SK-N-SH treated with all-trans-retinoic acid at 6 μM for 48 hours (cell line): Measurements from ENCODE around the gene PMM1.

Source experiments
- ATAC-seq: fragments of 200-7000 bp; cut with Tn5 transposase; 3 replicates; pipeline ENCODE4 v1.9.1; 2020; ENCODE audit warnings: mild to moderate bottlenecking, moderate library complexity
- ARNTL ChIP-seq: fragments of 450-650 bp; formaldehyde crosslinking; IDR thresholded peaks from 2 replicates; pipeline ENCODE4 v1.5.0; 2020; ENCODE audit warnings: low read depth, mild to moderate bottlenecking, moderate library complexity, borderline replicate concordance
- BACH2 ChIP-seq: fragments of 250-450 bp; sonication (Bioruptor Pico); IDR thresholded peaks from 2 replicates; pipeline ENCODE4 v1.9.0; 2021; ENCODE audit warnings: mild to moderate bottlenecking, borderline replicate concordance
- CSDC2 ChIP-seq: fragments of 250-450 bp; sonication (Bioruptor Pico); IDR thresholded peaks from 2 replicates; pipeline ENCODE4 v1.5.0; 2020; ENCODE audit warnings: mild to moderate bottlenecking, moderate library complexity
- ESRRG ChIP-seq: fragments of 250-450 bp; sonication (Bioruptor Pico); IDR thresholded peaks from 2 replicates; pipeline ENCODE4 v1.6.1; 2021; ENCODE audit warnings: mild to moderate bottlenecking
- GLIS3 ChIP-seq: fragments of 250-450 bp; sonication (Bioruptor Pico); IDR thresholded peaks from 2 replicates; pipeline ENCODE4 v1.5.0; 2020; ENCODE audit warnings: mild to moderate bottlenecking, moderate library complexity
- ISL1 ChIP-seq: fragments of 250-450 bp; sonication (Bioruptor Pico); IDR thresholded peaks from 2 replicates; pipeline ENCODE4 v2.1.2; 2022; ENCODE audit warnings: mild to moderate bottlenecking, moderate library complexity
- OSR1 ChIP-seq: fragments of 250-450 bp; sonication (Bioruptor Pico); IDR thresholded peaks from 2 replicates; pipeline ENCODE4 v1.8.0; 2022; ENCODE audit warnings: moderate library complexity, mild to moderate bottlenecking, inconsistent platforms
- PATZ1 ChIP-seq: fragments of 250-450 bp; sonication (Bioruptor Pico); IDR thresholded peaks from 2 replicates; pipeline ENCODE4 v1.8.0; 2020; ENCODE audit warnings: mild to moderate bottlenecking, moderate library complexity, borderline replicate concordance
- POU6F1 ChIP-seq: fragments of 250-450 bp; sonication (Bioruptor Pico); IDR thresholded peaks from 2 replicates; pipeline ENCODE4 v1.8.0; 2021; ENCODE audit warnings: low read depth, mild to moderate bottlenecking, moderate library complexity, borderline replicate concordance
- PPARA ChIP-seq: fragments of 250-450 bp; sonication (Bioruptor Pico); IDR thresholded peaks from 2 replicates; pipeline ENCODE4 v1.5.0; 2020; ENCODE audit warnings: mild to moderate bottlenecking, borderline replicate concordance
- RARB ChIP-seq: fragments of 250-450 bp; sonication (Bioruptor Pico); IDR thresholded peaks from 2 replicates; pipeline ENCODE4 v1.8.0; 2021; ENCODE audit warnings: mild to moderate bottlenecking, moderate library complexity
- SNAI2 ChIP-seq: fragments of 250-450 bp; sonication (Bioruptor Pico); IDR thresholded peaks from 2 replicates; pipeline ENCODE4 v1.5.0; 2020; ENCODE audit warnings: mild to moderate bottlenecking, moderate library complexity
- TOX ChIP-seq: fragments of 250-450 bp; sonication (Bioruptor Pico); IDR thresholded peaks from 2 replicates; pipeline ENCODE4 v1.8.0; 2021; ENCODE audit warnings: mild to moderate bottlenecking, moderate library complexity, borderline replicate concordance
- TSHZ2 ChIP-seq: fragments of 250-450 bp; sonication (Bioruptor Pico); IDR thresholded peaks from 2 replicates; pipeline ENCODE4 v1.5.0; 2020; ENCODE audit warnings: mild to moderate bottlenecking, moderate library complexity
- ZC3H10 ChIP-seq: fragments of 250-450 bp; sonication (Bioruptor Pico); IDR thresholded peaks from 2 replicates; pipeline ENCODE4 v1.5.1; 2021; ENCODE audit warnings: mild to moderate bottlenecking, moderate library complexity
- ZFP30 ChIP-seq: fragments of 450-650 bp; formaldehyde crosslinking; IDR thresholded peaks from 2 replicates; pipeline ENCODE4 v1.5.0; 2022; ENCODE audit warnings: mild to moderate bottlenecking, moderate library complexity
- ZNF565 ChIP-seq: fragments of 450-650 bp; formaldehyde crosslinking; conservative IDR thresholded peaks from 2 replicates; pipeline ENCODE4 v1.5.0; 2020; ENCODE audit warnings: low read depth, mild to moderate bottlenecking, moderate library complexity
- ZNF70 ChIP-seq: fragments of 450-650 bp; formaldehyde crosslinking; IDR thresholded peaks from 2 replicates; pipeline ENCODE4 v1.5.0; 2020; ENCODE audit warnings: mild to moderate bottlenecking, moderate library complexity
- ZNF8 ChIP-seq: fragments of 450-650 bp; formaldehyde crosslinking; IDR thresholded peaks from 2 replicates; pipeline ENCODE4 v1.5.0; 2020; ENCODE audit warnings: mild to moderate bottlenecking, moderate library complexity
- TF ChIP-seq, protein P1 (sequence below): fragments of 250-450 bp; sonication (Bioruptor Pico); IDR thresholded peaks from 2 replicates; pipeline ENCODE4 v1.5.1; 2021; ENCODE audit warnings: mild to moderate bottlenecking, moderate library complexity
- TF ChIP-seq, protein P2 (sequence below): fragments of 250-450 bp; sonication (Bioruptor Pico); IDR thresholded peaks from 2 replicates; pipeline ENCODE4 v1.5.1; 2020; ENCODE audit warnings: low read depth, mild to moderate bottlenecking, moderate library complexity

Gene PMM1

GRCh38 chr22:41550952-41551491 is 38.6 kb downstream of the PMM1 start:
- TF ChIP-seq POU6F1 (CRISPR knock-in tag) (no peak), OSR1 (CRISPR knock-in tag) (no peak), GLIS3 (CRISPR knock-in tag) (no peak), ISL1 (no peak), TSHZ2 (CRISPR knock-in tag) (no peak), ZFP30 (CRISPR knock-in tag) (no peak), BACH2 (CRISPR knock-in tag) (no peak), SNAI2 (CRISPR knock-in tag) (no peak), ESRRG (CRISPR knock-in tag) (no peak), RARB (CRISPR knock-in tag) (no peak), ZNF70 (CRISPR knock-in tag) (no peak), ARNTL (CRISPR knock-in tag) (no peak), PPARA (no peak), ZNF565 (CRISPR knock-in tag) (no peak), CSDC2 (CRISPR knock-in tag) (no peak), TOX (no peak), ZC3H10 (CRISPR knock-in tag) (no peak)
- TF ChIP-seq, protein P1, sequence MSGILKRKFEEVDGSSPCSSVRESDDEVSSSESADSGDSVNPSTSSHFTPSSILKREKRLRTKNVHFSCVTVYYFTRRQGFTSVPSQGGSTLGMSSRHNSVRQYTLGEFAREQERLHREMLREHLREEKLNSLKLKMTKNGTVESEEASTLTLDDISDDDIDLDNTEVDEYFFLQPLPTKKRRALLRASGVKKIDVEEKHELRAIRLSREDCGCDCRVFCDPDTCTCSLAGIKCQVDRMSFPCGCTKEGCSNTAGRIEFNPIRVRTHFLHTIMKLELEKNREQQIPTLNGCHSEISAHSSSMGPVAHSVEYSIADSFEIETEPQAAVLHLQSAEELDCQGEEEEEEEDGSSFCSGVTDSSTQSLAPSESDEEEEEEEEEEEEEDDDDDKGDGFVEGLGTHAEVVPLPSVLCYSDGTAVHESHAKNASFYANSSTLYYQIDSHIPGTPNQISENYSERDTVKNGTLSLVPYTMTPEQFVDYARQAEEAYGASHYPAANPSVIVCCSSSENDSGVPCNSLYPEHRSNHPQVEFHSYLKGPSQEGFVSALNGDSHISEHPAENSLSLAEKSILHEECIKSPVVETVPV, result no peak
- TF ChIP-seq, protein P2, sequence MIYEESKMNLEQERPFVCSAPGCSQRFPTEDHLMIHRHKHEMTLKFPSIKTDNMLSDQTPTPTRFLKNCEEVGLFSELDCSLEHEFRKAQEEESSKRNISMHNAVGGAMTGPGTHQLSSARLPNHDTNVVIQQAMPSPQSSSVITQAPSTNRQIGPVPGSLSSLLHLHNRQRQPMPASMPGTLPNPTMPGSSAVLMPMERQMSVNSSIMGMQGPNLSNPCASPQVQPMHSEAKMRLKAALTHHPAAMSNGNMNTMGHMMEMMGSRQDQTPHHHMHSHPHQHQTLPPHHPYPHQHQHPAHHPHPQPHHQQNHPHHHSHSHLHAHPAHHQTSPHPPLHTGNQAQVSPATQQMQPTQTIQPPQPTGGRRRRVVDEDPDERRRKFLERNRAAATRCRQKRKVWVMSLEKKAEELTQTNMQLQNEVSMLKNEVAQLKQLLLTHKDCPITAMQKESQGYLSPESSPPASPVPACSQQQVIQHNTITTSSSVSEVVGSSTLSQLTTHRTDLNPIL, result no peak
- ATAC-seq, result no peak

DNA sequence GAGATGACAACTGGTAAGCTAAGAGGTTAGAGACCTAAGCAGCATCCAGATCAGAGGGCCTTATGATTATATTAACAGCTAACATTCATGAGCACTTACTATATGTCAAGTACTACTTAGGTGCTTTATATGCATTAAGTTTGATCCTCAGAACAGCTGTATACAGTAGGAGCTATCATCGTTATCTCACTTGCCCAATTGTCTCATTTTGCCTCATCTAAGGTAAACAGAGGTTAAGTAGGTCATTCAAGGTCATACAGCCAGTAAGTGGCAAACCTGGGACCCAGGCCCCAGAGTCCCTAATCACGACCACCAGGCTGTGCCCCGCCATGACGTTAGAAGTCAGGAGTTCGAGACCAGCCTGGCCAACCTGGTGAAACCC is 40.8 kb downstream of the PMM1 start:
- no peak for ATAC-seq
- TF ChIP-seq ESRRG (CRISPR knock-in tag), result no peak
- no peak for TF ChIP-seq SNAI2 (CRISPR knock-in tag)
- no peak for TF ChIP-seq ZFP30 (CRISPR knock-in tag)
- no peak for TF ChIP-seq ZNF8 (CRISPR knock-in tag)
- no peak for TF ChIP-seq RARB (CRISPR knock-in tag)
- no peak for TF ChIP-seq GLIS3 (CRISPR knock-in tag)
- TF ChIP-seq, protein P1, result no peak
- no peak for TF ChIP-seq ISL1
- TF ChIP-seq PATZ1 (CRISPR knock-in tag), result no peak
- TF ChIP-seq CSDC2 (CRISPR knock-in tag), result no peak
- TF ChIP-seq, protein P2, result no peak
- TF ChIP-seq ZNF565 (CRISPR knock-in tag), result no peak
